Smooth muscle cell (in vitro differentiated cells): Measurements from ENCODE around the gene ACACB. TPM values are rescaled to one million over a fixed set of nuclear protein-coding genes. Genes with fewer than 3 reads are reported as not detected.

Source experiments
- DNase-seq: peaks from one replicate; lab custom pipeline; 2025; ENCODE audit not compliant: unreplicated experiment; lab: John Stamatoyannopoulos, UW
- H2AFZ ChIP-seq: fragments of 200-600 bp; sonication (generic); 2 replicates; pipeline ENCODE4 v1.6.0; 2016; ENCODE audit warnings: antibody characterized with exemption, low read depth, mild to moderate bottlenecking
- H3F3A ChIP-seq: fragments of 200-600 bp; sonication (generic); 2 replicates; pipeline ENCODE4 v1.6.0; 2017; ENCODE audit warnings: antibody characterized with exemption, low read depth
- H3K27ac ChIP-seq: fragments of 200-600 bp; sonication (generic); 2 replicates; pipeline ENCODE4 v1.5.1; 2016; ENCODE audit warnings: low read depth, mild to moderate bottlenecking
- H3K27me3 ChIP-seq: fragments of 200-600 bp; sonication (generic); 2 replicates; pipeline ENCODE4 v1.6.1; 2016; ENCODE audit warnings: low read depth, mild to moderate bottlenecking
- H3K36me3 ChIP-seq: fragments of 200-600 bp; sonication (generic); 2 replicates; pipeline ENCODE4 v1.5.1; 2016; ENCODE audit warnings: low read depth
- H3K4me1 ChIP-seq: fragments of 200-600 bp; sonication (generic); 2 replicates; pipeline ENCODE4 v1.5.1; 2016; ENCODE audit warnings: low read depth
- H3K4me2 ChIP-seq: fragments of 200-600 bp; sonication (generic); 2 replicates; pipeline ENCODE4 v1.6.0; 2016; ENCODE audit warnings: mild to moderate bottlenecking
- H3K4me3 ChIP-seq: fragments of 200-600 bp; sonication (generic); 2 replicates; pipeline ENCODE4 v1.5.1; 2016; ENCODE audit warnings: mild to moderate bottlenecking
- H3K79me2 ChIP-seq: fragments of 200-600 bp; sonication (generic); 2 replicates; pipeline ENCODE4 v1.6.0; 2016; ENCODE audit warnings: low read depth, mild to moderate bottlenecking
- H3K9ac ChIP-seq: fragments of 200-600 bp; sonication (generic); 2 replicates; pipeline ENCODE4 v1.6.0; 2016; ENCODE audit warnings: low read depth
- H3K9me3 ChIP-seq: fragments of 200-600 bp; sonication (generic); replicated peaks from 2 replicates; pipeline ENCODE4 v1.5.1; 2016; ENCODE audit warnings: low read depth
- H4K20me1 ChIP-seq: fragments of 200-600 bp; sonication (generic); 2 replicates; pipeline ENCODE4 v1.6.0; 2016; ENCODE audit warnings: low read depth
- WGBS: methylation state at CpG from one replicate; pipeline ENCODE4 v1.1.7; 2016; ENCODE audit warnings: low lambda C conversion rate; 5-methylcytosine and 5-hydroxymethylcytosine counted together
- polyA plus RNA-seq: library from polyadenylated mRNA; unstranded; fragments of >200 nt; fragmentation: Nextera tagmentation; extraction: Ambion mirVana; gene quantifications from 2 replicates; pipeline ENCODE4 v1.2.1, GENCODE V29; 2016
- total RNA-seq: library from RNA; depleted of rRNA; stranded (reverse); fragments of >200 nt; gene quantifications from 2 replicates; pipeline ENCODE4 v1.2.3, GENCODE V29; 2014
- TF ChIP-seq, protein P1 (sequence below): fragments of 200-600 bp; sonication (generic); IDR thresholded peaks from 2 replicates; pipeline ENCODE4 v1.5.1; 2017; ENCODE audit warnings: borderline replicate concordance, mild to moderate bottlenecking, antibody characterized with exemption; ENCODE audit not compliant: insufficient read depth, poor library complexity, severe bottlenecking

ACACB gene
- total and polyA plus RNA-seq, 2 experiments from 2014 or later = 0.58 to 2.0 TPM

DNA sequence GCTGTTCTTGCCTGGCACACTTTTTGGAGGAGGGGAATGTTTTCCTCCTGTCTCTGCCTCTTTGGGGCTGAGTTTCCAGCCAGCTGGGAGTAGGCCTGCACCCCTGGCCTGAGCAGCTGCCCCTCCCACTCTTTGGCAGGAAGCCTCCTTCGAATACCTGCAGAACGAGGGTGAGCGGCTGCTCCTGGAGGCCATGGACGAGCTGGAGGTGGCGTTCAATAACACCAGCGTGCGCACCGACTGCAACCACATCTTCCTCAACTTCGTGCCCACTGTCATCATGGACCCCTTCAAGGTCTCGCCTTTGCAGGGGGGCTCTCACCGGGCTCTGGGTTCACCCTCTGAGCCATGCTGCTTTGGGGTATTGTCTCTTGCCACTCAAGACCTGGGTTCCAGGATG is 123.3 kb downstream of the ACACB start:
- no peak for DNase-seq
- Histone ChIP-seq H3K27ac (no peak overlapping the region), H3K4me2 (no peak overlapping the region), H3K9me3 (no peaks in the 10 kb centered on the region), H3K4me3 (no peak overlapping the region), H3K4me1 (no peaks in the 10 kb centered on the region), H3K36me3 (no peaks in the 10 kb centered on the region), H3K9ac (no peak overlapping the region), H3K79me2 (no peaks in the 10 kb centered on the region), H2AFZ (no peak overlapping the region), H3K27me3 (no peaks in the 10 kb centered on the region), H3F3A (no peaks in the 10 kb centered on the region), H4K20me1 (no peaks in the 10 kb centered on the region)
- TF ChIP-seq, protein P1, sequence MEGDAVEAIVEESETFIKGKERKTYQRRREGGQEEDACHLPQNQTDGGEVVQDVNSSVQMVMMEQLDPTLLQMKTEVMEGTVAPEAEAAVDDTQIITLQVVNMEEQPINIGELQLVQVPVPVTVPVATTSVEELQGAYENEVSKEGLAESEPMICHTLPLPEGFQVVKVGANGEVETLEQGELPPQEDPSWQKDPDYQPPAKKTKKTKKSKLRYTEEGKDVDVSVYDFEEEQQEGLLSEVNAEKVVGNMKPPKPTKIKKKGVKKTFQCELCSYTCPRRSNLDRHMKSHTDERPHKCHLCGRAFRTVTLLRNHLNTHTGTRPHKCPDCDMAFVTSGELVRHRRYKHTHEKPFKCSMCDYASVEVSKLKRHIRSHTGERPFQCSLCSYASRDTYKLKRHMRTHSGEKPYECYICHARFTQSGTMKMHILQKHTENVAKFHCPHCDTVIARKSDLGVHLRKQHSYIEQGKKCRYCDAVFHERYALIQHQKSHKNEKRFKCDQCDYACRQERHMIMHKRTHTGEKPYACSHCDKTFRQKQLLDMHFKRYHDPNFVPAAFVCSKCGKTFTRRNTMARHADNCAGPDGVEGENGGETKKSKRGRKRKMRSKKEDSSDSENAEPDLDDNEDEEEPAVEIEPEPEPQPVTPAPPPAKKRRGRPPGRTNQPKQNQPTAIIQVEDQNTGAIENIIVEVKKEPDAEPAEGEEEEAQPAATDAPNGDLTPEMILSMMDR = no peak
- 94% methylated on average over 11 of the region's 11 CpGs for WGBS

DNA sequence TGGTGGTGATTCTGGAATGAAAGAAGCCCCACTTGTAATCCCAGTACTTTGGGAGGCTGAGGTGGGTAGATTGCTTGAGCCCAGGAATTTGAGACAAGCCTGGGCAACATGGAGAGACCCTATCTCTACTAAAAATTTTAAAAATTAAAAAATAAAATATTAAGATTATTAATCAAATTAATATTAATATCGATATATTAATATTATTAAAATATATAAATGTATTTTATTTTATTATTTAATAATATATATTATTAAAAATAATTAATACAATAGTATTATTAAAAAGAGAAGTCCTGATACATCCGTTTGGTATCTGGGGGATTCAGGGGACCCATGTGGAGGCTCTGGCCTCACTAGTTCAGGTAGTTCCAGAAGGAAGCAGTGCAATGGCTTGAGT is 124.0 kb downstream of the ACACB start:
- no peak for DNase-seq

DNA sequence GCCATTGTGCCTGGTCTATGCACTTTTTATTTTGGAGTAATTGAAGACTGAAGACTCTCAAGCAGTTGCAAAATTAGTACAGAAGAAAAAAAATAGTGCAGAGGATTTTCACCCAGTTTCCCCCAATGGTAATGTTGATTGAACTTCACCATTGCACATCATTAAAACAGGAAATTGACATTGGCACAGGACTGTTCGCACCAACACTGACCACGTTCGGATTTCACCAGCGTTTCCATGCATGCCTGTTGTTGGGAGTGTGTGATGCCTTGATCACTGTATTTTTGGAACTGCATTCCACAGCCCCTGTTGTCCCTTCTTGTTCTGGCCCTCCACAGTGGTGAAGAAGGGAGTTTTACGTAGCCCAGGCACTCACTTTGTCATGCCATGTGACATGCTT is 125.5 kb downstream of the ACACB start:
- Histone ChIP-seq H3K4me2 (no peak overlapping the region), H2AFZ (no peak overlapping the region), H3K79me2 (no peaks in the 10 kb centered on the region), H3K9me3 (no peaks in the 10 kb centered on the region), H3K27me3 (no peaks in the 10 kb centered on the region), H3F3A (no peaks in the 10 kb centered on the region), H3K4me1 (no peaks in the 10 kb centered on the region), H4K20me1 (no peaks in the 10 kb centered on the region), H3K9ac (no peak overlapping the region), H3K36me3 (no peaks in the 10 kb centered on the region), H3K27ac (no peak overlapping the region), H3K4me3 (no peak overlapping the region)
- TF ChIP-seq, protein P1 = no peak
- WGBS = 90% methylated on average over 5 of the region's 5 CpGs
- DNase-seq = no peak

More for the DNA sequence above, 124.0 kb downstream of the ACACB start:
- H3K9me3 ChIP-seq = no peaks in the 10 kb centered on the region
- no peaks in the 10 kb centered on the region for H3F3A ChIP-seq
- no peaks in the 10 kb centered on the region for H3K79me2 ChIP-seq
- no peak overlapping the region for H2AFZ ChIP-seq
- no peak overlapping the region for H3K9ac ChIP-seq
- TF ChIP-seq, protein P1 = no peak
- H3K4me3 ChIP-seq = no peak overlapping the region
- H3K36me3 ChIP-seq = no peaks in the 10 kb centered on the region
- no peaks in the 10 kb centered on the region for H4K20me1 ChIP-seq
- H3K4me2 ChIP-seq = no peak overlapping the region
- whole genome bisulfite sequencing = 95% methylated on average over 2 of the region's 2 CpGs
- no peaks in the 10 kb centered on the region for H3K4me1 ChIP-seq
- no peaks in the 10 kb centered on the region for H3K27me3 ChIP-seq
- no peak overlapping the region for H3K27ac ChIP-seq

DNA sequence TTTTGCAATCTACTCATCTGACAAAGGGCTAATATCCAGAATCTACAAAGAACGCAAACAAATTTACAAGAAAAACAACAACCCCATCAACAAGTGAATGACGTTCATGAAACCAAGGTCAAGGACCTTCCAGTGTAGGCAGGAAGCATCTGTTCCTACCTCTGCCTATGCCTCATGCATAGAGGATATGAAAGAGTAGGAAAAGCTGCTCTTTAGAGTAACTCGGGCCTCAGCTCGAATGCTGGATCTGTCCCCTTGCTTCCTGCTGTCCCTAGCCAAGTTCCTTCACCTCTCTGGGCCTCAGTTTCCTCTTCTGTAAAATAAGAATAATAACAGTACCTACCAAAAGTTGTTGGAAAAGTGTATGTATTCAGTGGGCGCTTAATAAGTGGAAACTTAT is 127.7 kb downstream of the ACACB start:
- no peaks in the 10 kb centered on the region for H3K36me3 ChIP-seq
- H3F3A ChIP-seq = no peaks in the 10 kb centered on the region
- WGBS = 95% methylated on average over 5 of the region's 5 CpGs
- no peaks in the 10 kb centered on the region for H4K20me1 ChIP-seq
- no peak overlapping the region for H3K4me3 ChIP-seq
- no peak for DNase-seq
- no peaks in the 10 kb centered on the region for H3K4me1 ChIP-seq
- no peak overlapping the region for H3K4me2 ChIP-seq
- H2AFZ ChIP-seq = no peak overlapping the region
- no peak overlapping the region for H3K9ac ChIP-seq
- H3K27me3 ChIP-seq = no peaks in the 10 kb centered on the region
- TF ChIP-seq, protein P1 = no peak
- H3K9me3 ChIP-seq = no peaks in the 10 kb centered on the region
- no peak overlapping the region for H3K27ac ChIP-seq
- H3K79me2 ChIP-seq = no peaks in the 10 kb centered on the region
